GM19035 (cell line): ENCODE results near the gene CEP112.

ENCODE experiments used
- ATAC-seq: cut with Tn5 transposase; IDR thresholded peaks from one replicate; pipeline ENCODE4 v1.9.1; 2021; ENCODE audit not compliant: unreplicated experiment

The CEP112 gene

DNA sequence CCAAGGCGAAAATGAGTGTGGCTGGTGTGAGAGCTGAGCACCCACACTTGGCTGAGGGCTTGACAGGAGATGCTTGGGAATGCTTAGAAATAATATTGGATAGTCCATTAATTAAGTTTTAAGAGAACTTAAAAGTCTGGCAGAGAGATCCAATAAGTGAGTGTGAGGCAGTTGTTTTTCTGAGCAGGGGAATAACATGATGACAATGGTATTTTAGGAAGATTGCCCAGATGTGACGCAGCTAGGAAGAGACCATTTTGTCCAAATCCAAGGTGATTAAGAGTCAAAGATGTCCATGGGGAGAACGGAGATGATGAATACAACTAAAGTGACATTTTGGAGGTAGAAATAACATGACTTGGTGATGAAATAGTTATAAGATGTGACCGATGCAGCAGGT, 527.7 kb downstream of the CEP112 start:
- no peak for ATAC-seq

- no peak for ATAC-seq
Measured at GRCh38 chr17:65662196-65662595, 529.7 kb downstream of the CEP112 start.

GRCh38 chr17:65660947-65661346, 531.0 kb downstream of the CEP112 start:
- ATAC-seq, result no peak

DNA sequence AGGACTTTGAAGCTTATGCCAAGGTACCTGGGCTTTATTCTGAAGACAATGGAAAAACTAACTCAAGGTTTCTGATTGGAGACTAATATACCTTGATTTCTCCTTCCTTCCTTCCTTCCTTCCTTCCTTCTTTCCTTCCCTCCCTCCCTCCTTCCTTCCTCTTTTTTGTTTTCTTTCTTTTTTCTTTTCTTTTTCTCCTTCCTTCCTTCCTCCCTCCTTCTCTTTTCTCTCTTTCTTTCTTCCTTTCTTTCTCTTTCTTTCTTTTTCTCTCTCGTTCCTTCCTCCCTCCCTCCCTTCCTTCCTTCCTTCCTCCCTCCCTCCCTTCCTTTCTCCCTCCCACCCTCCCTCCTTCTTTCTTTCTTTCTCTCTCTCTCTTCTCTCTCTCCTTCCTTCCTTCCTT, 531.9 kb downstream of the CEP112 start:
- no peak for ATAC-seq

- no peak for ATAC-seq
Measured at GRCh38 chr17:65659512-65659911, 532.4 kb downstream of the CEP112 start.

- ATAC-seq, result no peak
Measured at GRCh38 chr17:65657251-65657828, 534.6 kb downstream of the CEP112 start.

DNA sequence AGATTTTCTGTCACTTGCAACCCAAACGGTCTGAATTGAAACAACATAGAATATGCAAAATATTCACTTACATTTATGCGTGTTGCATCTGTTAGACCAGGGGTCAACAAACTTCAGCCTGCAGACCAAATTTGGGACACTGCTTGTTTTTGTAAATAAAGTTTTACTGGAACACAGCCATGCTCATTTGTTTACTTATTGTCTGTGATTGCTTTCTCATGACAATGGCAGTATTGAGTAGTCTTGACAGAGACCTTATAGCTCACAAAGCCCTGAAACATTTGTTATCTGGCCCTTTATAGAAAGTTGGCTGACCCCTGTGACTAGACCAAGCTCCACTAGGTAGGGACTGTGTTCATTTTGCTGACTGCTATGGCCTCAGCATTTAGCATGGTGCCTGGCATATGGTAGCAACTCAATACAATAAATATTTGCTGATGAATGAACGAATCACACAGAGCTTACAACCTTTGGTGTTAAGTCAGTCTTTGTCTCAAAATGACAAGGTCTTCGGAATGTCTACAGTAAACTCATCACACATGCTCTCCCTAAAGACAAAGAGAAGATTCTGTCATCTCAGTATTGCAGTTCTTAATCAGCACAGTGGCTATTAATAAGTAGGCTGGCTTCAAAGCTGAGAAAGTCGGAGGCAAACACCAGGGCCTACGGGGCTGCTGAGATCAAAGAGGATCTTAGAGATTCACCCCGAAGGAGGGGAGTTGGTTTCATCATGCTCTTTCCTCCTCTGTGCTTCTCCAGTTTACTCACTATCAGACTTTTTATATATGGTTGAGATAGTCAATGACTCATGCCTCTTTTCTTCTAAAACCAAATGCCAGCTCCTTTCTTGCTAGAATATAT, 535.3 kb downstream of the CEP112 start:
- peak; percentile 80 for ATAC-seq

- no peak for ATAC-seq
Measured at GRCh38 chr17:65655706-65656105, 536.2 kb downstream of the CEP112 start.

GRCh38 chr17:65644545-65644944, 547.4 kb downstream of the CEP112 start:
- no peak for ATAC-seq

DNA sequence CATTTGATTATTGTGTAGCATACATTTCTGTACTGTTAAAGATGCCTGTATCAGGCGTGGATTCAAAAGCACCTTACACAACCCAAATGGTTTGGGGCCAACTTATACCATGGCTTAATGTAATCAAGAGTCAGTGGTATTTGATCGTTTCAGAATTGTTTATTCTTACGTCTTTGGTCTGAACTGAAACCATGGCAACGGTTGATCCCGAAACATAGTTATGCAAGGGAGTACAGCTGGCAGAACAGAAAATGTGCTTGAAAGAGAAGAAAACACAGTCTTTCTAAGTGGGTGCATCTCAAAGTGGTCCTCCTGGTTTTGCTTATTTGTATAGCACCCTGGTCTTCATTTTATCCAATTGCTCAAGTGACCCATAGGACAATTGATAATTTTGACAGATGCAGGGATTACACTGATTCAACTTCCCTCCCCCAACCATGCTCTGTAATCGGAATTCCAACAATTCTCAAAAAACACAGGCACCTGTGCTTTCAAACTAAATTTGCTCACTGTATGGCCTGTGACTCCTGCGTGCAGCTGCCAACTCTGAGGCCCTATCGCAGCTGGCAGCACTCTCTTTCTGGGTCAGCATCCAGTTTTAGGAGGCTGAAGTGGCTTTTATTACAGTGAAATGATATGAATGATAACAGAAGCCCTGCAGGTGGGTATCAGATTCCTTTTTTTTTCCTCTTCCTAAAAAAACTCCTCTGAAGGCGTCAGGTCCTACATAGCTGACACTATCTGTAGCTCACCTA, 553.5 kb downstream of the CEP112 start:
- ATAC-seq, result no peak

DNA sequence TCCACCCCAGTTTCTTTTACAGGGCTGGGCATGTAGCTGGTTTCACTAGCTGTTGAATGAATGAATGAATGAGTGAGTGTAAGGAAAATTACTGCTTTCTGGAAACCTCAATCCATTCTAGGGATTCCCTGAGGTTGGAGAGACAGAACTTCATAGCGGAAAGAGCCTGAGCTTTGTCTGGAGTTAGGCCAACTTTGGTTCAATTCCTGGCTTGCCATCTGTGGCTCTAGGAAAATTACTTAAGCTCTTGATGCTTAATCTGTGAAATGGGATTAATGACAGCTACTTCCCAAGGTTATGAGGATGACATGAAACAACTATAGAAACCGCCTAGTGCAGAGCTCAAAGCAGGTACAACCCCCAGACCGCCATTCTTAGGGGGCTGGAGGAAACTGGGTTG, 554.1 kb downstream of the CEP112 start:
- ATAC-seq, result no peak

GRCh38 chr17:65634533-65634932, 557.4 kb downstream of the CEP112 start:
- no peak for ATAC-seq

DNA sequence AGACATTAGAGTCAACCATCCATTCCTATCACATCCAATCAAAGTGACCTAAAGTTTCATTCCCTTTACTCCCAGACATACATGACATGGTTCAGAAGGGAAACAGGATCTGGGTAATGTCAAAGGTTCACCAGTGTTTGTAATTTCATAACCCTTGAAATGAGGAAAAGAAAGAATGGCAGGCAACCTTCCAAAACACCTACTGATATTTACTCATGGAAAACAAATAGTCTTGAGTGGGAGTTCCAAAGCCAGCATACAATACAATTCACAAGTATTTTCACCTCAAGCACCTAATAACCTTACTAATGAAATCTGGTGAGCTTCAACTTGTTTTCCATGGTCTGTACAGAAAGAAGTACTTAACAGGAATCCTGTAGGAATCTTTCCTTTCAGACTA, 557.9 kb downstream of the CEP112 start:
- ATAC-seq, result no peak

DNA sequence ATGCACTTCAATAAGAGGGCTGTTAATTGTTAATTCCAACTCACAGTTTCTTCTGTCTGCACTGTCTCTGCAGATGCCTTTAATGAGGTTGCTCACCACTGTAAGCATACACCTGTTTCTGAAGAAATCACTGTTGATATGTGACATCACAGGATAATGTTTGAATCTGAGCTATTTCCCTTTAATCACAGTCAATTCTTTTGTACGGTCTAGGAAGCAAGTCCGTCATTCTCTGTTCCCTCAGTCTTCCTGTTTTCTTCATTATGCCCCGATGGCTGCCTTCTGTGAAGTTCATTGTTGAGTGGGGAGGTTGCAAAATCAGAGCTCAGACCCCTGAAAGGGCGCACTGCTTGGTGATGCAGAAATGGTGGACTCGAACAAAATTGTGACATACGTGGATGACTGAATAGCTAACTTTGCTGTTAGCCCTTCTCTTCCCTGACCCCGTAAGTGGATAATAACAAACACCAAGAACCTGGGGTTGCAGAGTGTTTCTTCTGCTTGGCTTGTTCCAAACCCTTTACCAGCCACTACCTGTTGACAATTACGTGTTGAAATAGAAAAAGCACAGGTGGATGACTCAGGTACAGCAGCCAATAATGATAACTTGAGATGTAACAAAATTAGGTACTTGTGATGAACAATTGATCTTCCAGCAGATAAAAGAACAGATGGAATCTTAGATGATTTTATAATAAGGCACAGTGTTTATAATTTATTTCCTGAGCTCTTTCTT, 558.6 kb downstream of the CEP112 start:
- ATAC-seq, result no peak

- no peak for ATAC-seq
Measured at GRCh38 chr17:65630502-65630901, 561.4 kb downstream of the CEP112 start.

DNA sequence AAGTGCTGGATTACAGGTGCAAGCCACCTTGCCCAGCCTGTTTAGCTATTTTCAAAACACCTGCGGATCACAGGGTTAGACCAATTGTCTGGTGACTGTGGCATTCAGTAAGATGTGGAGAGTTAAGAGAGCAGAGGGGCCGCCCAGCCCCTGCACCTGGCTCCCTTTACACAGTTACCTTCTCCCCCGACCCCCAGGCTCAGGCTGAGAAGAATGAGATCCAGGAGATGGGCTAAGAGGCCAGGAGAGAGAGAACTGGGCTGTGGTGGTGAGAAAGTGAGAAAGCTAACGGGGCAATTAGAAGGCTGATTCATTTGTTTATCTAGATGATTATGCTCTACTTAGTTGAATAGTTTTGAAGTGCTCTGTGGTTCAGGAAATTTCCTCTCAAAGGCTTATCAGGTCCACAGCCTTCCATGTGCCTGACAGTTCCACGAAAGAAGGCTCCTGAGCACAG, 562.7 kb downstream of the CEP112 start:
- ATAC-seq, result no peak

DNA sequence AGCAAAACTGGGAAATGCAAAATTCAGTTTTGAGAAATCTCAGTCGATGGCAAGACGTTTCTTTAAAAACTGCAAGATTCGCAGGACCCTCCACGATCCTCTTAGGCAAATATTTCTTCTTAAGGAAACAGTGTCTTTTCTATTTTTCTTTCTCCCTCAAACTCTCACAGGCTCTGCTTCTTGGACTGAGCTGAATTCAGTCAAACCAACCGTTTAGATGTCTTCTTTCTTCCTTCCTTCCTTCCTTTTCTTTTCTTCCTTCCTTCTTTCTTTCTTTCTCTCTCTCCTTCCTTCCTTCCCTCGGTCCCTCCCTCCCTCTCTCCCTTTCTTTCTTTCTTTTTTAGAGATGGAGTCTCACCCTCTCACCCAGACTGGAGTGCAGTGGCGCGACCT, 563.3 kb downstream of the CEP112 start:
- no peak for ATAC-seq

- ATAC-seq, result no peak
Measured at GRCh38 chr17:65627891-65628643, 563.9 kb downstream of the CEP112 start.

DNA sequence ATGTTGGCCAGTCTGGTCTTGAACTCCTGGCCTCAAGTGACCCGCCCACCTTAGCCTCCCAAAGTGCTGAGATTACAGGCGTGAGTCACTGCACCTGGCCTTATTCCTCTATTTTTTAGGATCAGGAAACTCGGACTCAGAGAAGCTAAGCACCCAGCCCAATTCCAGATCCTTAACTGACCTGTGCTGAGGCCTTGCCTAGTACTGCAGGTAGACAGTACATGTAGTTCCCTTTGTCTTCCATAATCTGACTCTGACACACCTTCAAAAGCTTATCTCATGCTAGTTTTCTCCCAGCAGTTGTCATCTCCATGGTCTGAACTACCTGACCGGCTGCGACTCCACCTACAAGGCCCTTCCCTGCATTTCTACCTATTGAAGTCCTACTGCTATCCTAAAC, 564.8 kb downstream of the CEP112 start:
- no peak for ATAC-seq

DNA sequence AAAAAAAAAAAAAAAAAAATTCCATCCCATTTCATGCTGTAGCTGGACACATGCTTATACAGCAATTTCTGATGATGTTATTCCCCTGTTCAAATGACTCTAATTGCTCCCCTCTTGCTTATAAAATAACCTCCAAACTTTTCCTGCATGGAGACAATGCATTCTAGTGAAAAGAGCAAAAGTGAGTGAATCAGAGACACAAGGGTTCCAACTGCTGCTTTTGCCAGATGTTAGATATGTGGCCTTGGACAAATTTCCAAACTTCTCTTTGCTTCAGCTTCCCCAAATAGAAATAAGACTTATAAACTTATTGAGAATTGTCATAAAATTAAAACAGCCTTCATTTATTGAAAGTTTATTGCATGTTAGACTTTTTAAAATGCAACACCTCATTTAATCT, 565.5 kb downstream of the CEP112 start:
- ATAC-seq, result no peak
